ENCODE results near the gene CYBRD1. TPM values are rescaled to one million over a fixed set of nuclear protein-coding genes. Genes with fewer than 3 reads are reported as not detected.

The CYBRD1 gene
- total and polyA plus RNA-seq, 12 donors = 17.6 to 346 (median 217) TPM

DNA sequence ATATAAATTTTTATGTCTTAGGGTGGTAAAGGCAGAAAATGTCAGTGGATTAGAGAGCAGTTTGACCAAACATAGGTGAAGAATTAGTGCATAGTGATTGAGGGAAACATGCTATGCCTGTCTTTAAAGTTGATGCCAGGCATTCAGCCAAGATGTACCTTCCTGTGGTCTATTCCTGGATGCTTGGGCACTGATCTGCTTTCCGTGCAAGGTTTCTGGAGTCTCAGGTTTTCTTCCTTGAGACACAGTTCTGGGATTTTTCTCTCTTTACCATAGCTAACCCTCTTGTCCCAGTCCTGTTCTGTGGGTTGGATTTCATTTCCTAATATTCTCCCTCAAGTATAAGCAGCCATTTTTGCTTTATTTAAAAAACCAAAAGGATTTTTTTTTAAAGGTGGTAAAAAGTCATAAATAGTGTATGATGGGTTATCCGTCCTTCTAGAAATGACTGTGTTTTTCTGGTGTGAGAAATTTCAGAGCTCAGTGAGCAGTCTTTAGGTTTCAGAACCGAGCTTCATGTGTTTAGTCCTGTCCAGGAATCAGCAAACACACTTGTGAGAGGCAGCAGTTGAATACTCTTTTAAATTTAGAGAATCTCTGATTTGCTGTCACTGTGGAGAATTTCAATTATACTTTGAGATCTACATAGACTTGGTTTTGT lies 43.0 kb upstream of the CYBRD1 start:
- Histone ChIP-seq H3K27me3 (no peaks in the 10 kb centered on the region), H3K9me3 (replicated peaks in 1 of 3) (no peaks in the 10 kb centered on the region), H3K4me1 (replicated peaks in 1 of 2) (peaks cover 0 to 4% of the 10 kb centered on the region in 2 donors), H3K27ac (no peak overlapping the region), H3K4me3 (no peak overlapping the region), H3K36me3 (replicated peaks in 1 of 2) (no peaks in the 10 kb centered on the region)
- no peak for TF ChIP-seq POLR2A (IDR thresholded peaks at IDR 0.05)
- TF ChIP-seq, protein P1, sequence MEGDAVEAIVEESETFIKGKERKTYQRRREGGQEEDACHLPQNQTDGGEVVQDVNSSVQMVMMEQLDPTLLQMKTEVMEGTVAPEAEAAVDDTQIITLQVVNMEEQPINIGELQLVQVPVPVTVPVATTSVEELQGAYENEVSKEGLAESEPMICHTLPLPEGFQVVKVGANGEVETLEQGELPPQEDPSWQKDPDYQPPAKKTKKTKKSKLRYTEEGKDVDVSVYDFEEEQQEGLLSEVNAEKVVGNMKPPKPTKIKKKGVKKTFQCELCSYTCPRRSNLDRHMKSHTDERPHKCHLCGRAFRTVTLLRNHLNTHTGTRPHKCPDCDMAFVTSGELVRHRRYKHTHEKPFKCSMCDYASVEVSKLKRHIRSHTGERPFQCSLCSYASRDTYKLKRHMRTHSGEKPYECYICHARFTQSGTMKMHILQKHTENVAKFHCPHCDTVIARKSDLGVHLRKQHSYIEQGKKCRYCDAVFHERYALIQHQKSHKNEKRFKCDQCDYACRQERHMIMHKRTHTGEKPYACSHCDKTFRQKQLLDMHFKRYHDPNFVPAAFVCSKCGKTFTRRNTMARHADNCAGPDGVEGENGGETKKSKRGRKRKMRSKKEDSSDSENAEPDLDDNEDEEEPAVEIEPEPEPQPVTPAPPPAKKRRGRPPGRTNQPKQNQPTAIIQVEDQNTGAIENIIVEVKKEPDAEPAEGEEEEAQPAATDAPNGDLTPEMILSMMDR (IDR thresholded peaks at IDR 0.05) = no peak
- 86 to 96% (median 88%) methylated on average over 3 of the region's 3 CpGs for WGBS, 4 donors
- intact Hi-C loops (cut with DNase I) = no loop called here
- no peak for DNase-seq

DNA sequence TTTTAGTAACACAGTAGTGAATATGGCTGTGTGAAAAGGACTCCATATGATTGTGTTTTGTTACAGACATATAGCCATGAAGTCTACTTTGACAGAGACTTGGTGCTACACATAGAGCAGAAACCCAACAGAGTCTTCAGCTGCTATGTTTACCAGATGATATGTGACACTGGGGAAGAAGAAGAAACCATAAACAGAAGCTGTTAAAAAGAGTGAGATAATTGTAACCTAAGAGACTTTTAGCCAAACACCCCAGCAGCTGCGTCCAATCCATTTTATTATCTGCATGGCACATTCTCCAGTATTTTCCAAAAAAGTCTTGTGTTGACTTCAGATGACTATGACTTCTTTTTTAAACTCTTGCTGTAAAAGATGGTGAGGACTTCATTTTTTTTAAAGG lies 41.4 kb upstream of the CYBRD1 start:
- no peak overlapping the region for H3K27ac ChIP-seq

DNA sequence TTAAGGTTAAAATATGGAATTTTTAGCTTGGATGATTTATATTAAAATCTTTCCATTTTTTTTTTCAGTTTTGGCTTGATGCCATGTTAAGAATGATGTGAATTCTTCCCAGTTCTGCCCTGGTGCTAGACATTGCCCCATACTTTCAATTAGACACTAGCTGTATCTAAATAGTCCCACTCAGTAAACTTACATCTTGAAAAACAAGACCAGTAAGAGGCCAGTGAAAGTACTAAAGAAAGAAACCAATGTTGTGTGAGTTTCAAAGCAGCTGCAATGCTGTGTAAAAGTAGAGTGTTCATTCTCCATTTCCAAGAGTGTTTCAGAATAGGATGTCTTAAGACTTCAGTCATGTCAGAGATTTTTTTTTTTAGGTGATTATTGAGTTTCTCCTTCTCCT lies 40.0 kb upstream of the CYBRD1 start:
- H3K27ac ChIP-seq = no peak overlapping the region
- no peaks in the 10 kb centered on the region for H3K27me3 ChIP-seq
- TF ChIP-seq, protein P1 (IDR thresholded peaks at IDR 0.05) = no peak
- no peak for TF ChIP-seq POLR2A (IDR thresholded peaks at IDR 0.05)
- intact Hi-C loops (cut with DNase I) = no loop called here
- no peaks in the 10 kb centered on the region for H3K36me3 ChIP-seq (replicated peaks in 1 of 2)
- H3K9me3 ChIP-seq (replicated peaks in 1 of 3) = no peaks in the 10 kb centered on the region
- DNase-seq = no peak
- peaks cover 0 to 4% of the 10 kb centered on the region in 2 donors for H3K4me1 ChIP-seq (replicated peaks in 1 of 2)
- H3K4me3 ChIP-seq = no peak overlapping the region

More for the DNA sequence above, 41.4 kb upstream of the CYBRD1 start:
- Histone ChIP-seq H3K36me3 (replicated peaks in 1 of 2) (no peaks in the 10 kb centered on the region), H3K9me3 (replicated peaks in 1 of 3) (no peaks in the 10 kb centered on the region), H3K4me1 (replicated peaks in 1 of 2) (peaks cover 0 to 4% of the 10 kb centered on the region in 2 donors), H3K4me3 (no peak overlapping the region), H3K27me3 (no peaks in the 10 kb centered on the region)
- intact Hi-C loops (cut with DNase I) = no loop called here
- TF ChIP-seq, protein P1 (IDR thresholded peaks at IDR 0.05) = no peak
- no peak for TF ChIP-seq POLR2A (IDR thresholded peaks at IDR 0.05)
- no peak for DNase-seq
- WGBS, 4 donors = 93 to 100% (median 96%) methylated on average over 1 of the region's 1 CpG

DNA sequence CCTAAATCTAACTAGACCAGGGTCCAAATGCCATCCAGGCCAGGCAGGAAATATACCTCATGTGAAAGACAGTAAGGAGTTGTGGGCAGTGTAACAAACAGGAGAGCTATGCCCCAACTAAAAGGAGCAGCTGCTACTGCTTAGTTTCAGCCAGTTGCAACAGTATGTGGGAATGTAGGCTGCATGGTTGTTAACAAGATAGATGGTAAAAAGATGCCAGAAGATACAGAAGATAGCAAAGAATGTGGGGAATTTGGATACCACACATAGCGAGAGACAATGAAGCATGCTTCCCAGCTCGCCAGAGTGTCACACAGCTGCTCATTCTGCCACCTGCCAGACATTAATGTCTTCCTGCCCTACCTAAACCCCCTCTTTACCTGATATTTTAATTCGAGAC lies 39.4 kb upstream of the CYBRD1 start:
- H3K4me1 ChIP-seq (replicated peaks in 1 of 2) = peaks cover 0 to 4% of the 10 kb centered on the region in 2 donors
- no peaks in the 10 kb centered on the region for H3K9me3 ChIP-seq (replicated peaks in 1 of 3)
- H3K27me3 ChIP-seq = no peaks in the 10 kb centered on the region
- no peak overlapping the region for H3K27ac ChIP-seq
- TF ChIP-seq, protein P1 (IDR thresholded peaks at IDR 0.05) = no peak
- no peak for TF ChIP-seq POLR2A (IDR thresholded peaks at IDR 0.05)
- WGBS, 4 donors = 70 to 95% (median 89%) methylated on average over 3 of the region's 3 CpGs
- intact Hi-C loops (cut with DNase I) = no loop called here
- DNase-seq = no peak
- H3K4me3 ChIP-seq = no peak overlapping the region
- H3K36me3 ChIP-seq (replicated peaks in 1 of 2) = no peaks in the 10 kb centered on the region
